ENCODE data around the gene ACTL9.

DNA sequence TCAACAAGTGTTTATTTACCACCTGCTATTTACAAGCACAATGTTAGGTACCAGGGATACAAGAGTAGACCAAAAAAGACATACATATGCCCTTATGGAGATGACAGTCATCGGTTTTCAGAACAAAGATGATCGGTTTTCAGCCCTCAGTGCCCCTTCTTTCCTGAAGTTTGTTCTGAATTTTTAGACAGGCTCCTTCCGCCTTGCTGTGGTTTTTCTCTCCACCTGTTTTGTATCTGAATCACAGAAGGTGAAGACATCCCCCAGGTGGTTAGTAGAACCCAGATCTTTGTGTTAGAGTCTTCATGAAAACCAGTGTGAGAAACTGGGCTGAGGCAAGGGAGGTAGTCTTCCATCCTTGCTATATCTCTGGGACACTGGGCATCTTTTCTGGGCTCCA is 23.5 kb downstream of the ACTL9 start:
- TF ChIP-seq POLR2A (IDR thresholded peaks at IDR 0.05): no peak
- TF ChIP-seq, protein P1, sequence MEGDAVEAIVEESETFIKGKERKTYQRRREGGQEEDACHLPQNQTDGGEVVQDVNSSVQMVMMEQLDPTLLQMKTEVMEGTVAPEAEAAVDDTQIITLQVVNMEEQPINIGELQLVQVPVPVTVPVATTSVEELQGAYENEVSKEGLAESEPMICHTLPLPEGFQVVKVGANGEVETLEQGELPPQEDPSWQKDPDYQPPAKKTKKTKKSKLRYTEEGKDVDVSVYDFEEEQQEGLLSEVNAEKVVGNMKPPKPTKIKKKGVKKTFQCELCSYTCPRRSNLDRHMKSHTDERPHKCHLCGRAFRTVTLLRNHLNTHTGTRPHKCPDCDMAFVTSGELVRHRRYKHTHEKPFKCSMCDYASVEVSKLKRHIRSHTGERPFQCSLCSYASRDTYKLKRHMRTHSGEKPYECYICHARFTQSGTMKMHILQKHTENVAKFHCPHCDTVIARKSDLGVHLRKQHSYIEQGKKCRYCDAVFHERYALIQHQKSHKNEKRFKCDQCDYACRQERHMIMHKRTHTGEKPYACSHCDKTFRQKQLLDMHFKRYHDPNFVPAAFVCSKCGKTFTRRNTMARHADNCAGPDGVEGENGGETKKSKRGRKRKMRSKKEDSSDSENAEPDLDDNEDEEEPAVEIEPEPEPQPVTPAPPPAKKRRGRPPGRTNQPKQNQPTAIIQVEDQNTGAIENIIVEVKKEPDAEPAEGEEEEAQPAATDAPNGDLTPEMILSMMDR (IDR thresholded peaks at IDR 0.05): no peak
